Measurements from ENCODE around the gene WNT3.
"Not testable (repeated sequence)": the region's sequence is repeated elsewhere in the genome, so short reads cannot be mapped to it uniquely, and the experiment has no call there.

WNT3 gene

GRCh38 chr17:46764709-46765401 lies 53.6 kb downstream of the WNT3 start:
- peak; percentile 91 for DNase-seq

- DNase-seq, result no peak
Observed at GRCh38 chr17:46764000-46764708, 54.3 kb downstream of the WNT3 start.

DNA sequence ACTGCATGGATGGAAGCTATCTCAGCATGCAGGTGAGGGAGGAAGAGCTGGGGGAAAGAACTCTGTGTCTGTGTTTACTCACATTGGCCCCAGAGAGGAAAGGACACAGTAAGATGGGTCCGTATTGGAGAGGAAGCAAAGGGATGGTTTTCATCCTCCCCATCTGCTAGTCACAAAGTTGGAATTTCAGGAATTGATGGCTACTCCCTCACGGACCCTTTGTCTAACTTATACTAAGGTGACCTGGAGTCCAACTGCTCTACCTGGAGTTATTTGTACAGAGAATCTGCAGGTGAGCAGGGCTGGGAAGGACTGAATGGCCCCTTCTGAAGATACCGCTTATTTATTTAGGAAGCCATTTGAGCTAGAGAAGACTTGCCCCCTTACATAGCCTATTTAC lies 55.1 kb downstream of the WNT3 start:
- no peak for DNase-seq

DNA sequence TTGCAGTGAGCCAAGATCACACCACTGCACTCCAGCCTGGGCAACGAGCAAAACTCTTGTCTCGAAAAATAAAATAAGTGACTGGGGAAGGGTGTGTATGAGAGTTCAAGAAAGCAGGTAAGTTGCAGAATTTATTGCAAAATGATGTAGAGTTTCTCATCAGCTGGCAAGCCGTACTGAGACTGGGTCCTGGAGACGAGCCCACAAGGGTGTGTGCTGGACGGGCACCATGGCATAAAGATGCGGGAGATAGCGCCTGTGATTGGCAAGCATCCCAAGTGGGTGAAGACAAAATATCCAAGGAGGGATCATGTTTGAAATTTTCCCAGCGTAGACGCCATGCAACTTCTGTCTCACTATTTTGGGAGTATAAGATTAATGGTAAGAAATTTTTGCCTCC lies 59.4 kb downstream of the WNT3 start:
- DNase-seq, result no peak

GRCh38 chr17:46758614-46759013 lies 59.9 kb downstream of the WNT3 start:
- DNase-seq, result no peak

DNA sequence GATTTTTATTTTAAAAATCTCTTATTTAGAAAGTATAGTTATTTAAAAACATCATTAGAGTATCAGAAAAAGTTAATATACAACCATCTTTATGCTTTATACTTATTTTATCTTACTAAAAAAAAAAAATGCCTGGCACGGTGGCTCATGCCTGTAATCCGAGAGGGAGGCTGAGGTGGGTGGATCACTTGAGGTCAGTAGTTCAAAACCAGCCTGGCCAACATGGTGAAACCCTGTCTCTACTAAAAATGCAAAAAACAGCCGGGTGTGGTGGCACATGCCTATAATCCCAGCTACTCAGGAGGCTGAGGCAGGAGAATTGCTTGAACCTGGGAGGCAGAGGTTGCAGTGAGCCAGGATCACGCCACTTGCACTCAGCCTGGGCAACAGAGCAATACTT lies 60.9 kb downstream of the WNT3 start:
- DNase-seq, result not testable (repeated sequence)

DNA sequence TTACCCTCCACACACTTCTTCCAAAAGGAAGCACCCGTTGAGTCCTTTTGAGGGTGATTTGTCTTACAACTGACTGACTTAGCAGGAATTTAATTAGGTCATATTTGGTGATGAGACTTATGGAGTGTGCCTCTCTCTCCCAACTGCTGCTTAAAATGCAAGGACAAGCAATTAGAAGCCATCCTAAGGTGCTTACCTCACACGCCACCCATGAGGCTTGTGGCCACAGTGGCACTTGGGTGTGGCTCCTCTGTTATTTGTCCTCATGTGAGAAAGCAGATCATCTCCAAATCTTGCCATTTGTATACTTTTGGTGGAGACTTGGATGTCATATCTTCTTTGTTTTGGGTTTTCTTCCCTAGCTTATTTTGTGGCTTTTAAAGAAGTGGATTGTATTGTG lies 61.6 kb downstream of the WNT3 start:
- DNase-seq, result no peak

DNA sequence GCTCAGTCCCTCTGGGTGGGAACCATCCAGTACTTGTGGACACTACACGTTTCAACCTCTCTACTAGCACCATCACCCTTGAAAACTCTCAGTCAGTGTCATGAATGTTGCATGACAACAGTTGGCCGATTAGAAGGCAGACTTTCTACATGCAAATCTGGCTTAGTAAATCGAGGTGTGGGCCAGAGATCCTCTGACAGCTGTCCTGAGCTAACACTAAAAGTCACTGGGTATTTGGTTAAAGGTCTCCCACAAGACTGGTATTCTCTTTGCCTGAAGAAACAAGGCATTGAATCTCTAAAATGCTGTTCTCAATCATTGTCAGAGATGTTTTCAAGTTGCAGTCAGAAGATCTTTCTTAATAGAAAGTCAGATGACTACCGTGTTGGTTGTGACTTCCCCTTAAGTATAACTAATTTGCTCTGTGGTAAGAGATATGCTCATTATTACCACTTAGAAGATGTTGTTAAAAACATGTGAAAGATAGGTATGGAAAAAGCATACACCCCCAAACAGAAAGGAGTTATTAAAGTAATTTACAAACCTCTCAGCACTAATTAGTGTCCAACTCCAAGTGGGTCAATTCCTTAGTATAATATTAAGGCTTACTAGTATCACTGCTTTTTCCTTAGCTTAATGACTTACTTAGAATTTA lies 62.3 kb downstream of the WNT3 start:
- DNase-seq, result no peak

DNA sequence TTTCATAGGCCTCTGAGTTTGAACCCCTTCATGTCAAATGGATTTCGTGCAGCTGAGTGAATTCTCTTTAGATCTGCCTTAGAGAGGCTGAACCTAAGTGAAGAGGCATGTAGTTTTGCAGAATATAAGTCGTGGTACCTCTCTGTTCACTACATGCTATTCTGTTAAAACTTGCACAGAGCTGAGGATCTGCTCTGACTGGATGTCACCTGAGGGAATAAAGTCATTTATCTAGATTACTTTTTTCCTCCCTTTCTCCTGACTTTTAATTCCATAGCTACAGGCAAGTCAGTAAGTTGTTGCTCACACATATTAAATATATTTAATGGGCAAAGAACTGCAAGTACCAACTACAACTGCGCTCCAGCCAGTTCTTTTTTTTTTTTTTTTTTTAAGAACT lies 64.7 kb downstream of the WNT3 start:
- DNase-seq, result no peak

GRCh38 chr17:46751425-46751824 lies 67.1 kb downstream of the WNT3 start:
- DNase-seq, result no peak

- DNase-seq, result no peak
Observed at GRCh38 chr17:46745376-46745775, 73.1 kb downstream of the WNT3 start.

DNA sequence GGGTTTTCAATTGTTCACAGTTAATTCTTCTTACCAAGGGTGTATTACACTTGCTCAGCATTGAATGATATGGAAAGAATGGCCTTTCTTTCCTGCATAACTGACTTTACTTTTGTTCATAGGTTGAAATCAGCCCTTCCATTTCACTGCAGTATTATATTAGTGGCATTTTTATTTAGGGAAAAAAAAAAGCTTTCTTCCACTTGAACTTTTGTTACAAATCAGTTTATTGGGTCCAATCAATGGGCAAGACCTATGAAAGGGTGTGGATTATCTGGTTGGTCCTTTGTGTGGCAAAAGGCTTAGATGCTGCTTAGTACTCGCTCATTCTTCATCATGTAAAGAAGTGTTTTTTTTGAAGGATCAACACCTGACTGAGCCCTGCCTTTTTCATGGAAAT lies 74.1 kb downstream of the WNT3 start:
- DNase-seq, result no peak

GRCh38 chr17:46742565-46743270 lies 75.8 kb downstream of the WNT3 start:
- DNase-seq, result peak; percentile 91

DNA sequence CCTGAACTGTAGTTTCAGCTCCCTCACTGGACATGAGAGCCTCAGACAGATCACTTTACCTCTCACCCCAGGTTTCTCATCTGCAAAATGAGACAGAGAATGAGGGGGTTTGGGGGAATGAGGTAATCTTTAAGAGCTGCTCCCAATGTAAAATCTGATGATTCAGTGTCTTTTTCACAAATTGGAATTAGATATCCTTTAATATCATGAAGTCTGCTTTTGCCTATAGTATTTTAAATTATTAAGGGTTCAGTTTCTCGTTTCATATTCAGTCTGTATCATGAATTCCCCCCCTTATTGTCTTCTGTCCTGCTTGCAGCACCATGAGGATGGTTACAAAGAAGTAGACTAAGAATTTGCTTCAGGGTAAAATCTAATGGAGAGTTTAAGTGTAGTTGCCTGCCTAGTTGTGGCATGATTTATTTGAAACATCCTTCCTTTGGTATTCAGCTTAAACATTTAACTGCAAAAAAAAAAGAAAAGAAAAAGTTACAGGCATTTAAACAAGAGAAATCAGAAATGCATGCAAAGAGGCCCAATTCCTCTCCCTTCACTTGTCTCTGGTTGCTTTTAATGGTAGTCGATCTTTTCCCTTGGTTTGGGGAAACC lies 77.3 kb downstream of the WNT3 start:
- DNase-seq, result no peak

GRCh38 chr17:46739982-46740381 lies 78.5 kb downstream of the WNT3 start:
- DNase-seq, result no peak

DNA sequence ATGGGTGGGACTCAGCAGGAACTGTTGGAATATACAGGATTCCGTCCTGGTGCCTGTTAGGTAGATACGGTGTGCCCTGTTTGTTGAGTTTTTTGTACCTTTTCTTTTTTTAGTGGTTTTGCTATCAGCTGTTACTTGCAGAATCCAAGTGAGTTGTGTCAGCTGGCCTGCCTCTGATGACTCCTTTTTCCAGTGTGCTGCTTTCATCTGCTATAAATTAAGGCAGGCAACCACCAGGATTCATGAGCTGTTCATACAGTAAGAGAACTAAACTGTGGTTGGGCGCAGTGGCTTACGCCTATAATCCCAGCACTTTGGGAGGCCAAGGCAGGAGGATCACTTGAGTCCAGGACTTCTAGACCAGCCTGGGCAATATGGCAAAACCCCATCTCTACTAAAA lies 79.9 kb downstream of the WNT3 start:
- DNase-seq, result no peak

- DNase-seq, result no peak
Observed at GRCh38 chr17:46737326-46737725, 81.2 kb downstream of the WNT3 start.

DNA sequence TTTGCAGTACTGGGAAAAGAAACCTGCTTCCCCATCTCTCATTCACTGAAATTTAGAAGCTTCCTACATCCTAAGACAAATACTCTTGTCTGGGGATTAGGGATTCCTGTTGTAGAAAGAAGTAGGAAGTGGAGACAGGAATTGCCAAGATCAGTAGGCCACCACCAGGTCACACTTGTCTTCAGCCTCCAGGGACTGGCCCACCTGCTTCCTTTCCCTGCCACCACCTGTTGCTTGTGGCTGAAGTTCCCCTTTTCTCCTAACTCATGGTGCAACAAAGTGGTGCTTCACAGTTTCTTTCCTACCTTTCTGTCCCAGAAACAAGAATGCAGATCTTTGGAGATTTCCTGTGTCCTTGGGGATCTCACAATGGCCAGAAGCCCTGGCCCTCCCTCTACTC lies 82.4 kb downstream of the WNT3 start:
- DNase-seq, result no peak

DNA sequence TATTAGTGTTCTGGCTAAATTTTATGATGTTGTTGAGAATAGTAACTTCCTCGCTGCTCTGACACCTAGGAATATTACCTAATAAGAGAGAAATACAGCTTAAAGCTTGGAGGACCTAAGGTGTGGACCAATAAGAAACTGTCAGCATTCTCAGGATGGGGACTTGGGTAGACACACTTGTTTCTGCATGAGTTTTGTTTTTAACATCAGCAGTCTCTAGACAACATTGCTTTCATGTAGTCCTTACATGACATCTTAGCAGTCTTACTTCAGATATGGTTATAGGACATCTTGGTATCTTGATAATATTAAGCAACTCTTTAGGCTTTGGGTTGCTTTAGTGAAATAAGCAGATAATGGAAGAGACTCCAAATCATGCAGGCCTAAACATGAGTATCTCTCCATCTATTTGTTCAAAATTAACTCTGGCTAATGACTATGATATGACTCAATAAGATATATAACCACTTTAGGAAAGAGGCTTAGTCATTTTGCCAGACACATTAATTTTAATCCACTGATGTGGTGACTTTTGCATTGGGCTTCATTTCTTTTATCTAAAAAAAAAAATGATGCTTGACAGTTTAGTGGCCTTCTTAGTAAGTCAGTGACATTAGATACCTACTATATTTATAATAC lies 84.5 kb downstream of the WNT3 start:
- peak; percentile 64 for DNase-seq

GRCh38 chr17:46732754-46733398 lies 85.6 kb downstream of the WNT3 start:
- DNase-seq, result peak; percentile 31

GRCh38 chr17:46732160-46732559 lies 86.3 kb downstream of the WNT3 start:
- no peak for DNase-seq

GRCh38 chr17:46730679-46731078 lies 87.8 kb downstream of the WNT3 start:
- DNase-seq, result no peak

All from fibroblast of skin of back (primary cell).